ENCODE data around the gene KIF20B.

The KIF20B gene

DNA sequence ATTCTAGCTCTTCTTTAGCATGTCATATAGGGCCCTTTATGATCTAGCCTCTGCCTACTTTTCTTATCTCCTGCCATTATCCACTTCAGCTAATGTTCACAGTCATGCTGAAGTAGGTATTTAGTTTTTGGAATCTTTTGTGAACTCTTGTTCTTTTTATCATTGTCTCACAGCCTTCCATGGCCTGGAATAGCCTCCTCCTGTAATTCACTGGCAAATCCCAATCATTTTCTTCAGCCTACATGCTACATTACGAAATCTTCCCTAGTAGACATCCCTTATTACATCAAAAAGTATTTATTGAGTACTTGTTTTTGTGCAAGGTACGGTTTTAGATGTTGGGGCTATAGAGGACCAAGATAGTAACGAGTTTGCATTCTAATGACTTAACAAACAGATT, 3.4 kb upstream of the KIF20B start:
- ChIA-PET CTCF (no interaction called here), POLR2A (ENCODE audit: low non-redundant PET) (no interaction called here)
- H3K27ac ChIP-seq, result no peak overlapping the region
- TF ChIP-seq, protein P1, sequence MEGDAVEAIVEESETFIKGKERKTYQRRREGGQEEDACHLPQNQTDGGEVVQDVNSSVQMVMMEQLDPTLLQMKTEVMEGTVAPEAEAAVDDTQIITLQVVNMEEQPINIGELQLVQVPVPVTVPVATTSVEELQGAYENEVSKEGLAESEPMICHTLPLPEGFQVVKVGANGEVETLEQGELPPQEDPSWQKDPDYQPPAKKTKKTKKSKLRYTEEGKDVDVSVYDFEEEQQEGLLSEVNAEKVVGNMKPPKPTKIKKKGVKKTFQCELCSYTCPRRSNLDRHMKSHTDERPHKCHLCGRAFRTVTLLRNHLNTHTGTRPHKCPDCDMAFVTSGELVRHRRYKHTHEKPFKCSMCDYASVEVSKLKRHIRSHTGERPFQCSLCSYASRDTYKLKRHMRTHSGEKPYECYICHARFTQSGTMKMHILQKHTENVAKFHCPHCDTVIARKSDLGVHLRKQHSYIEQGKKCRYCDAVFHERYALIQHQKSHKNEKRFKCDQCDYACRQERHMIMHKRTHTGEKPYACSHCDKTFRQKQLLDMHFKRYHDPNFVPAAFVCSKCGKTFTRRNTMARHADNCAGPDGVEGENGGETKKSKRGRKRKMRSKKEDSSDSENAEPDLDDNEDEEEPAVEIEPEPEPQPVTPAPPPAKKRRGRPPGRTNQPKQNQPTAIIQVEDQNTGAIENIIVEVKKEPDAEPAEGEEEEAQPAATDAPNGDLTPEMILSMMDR (conservative IDR thresholded peaks at IDR 0.05; ENCODE audit: low read depth), result no peak
- no peak for DNase-seq (ENCODE audit: low spot score)

DNA sequence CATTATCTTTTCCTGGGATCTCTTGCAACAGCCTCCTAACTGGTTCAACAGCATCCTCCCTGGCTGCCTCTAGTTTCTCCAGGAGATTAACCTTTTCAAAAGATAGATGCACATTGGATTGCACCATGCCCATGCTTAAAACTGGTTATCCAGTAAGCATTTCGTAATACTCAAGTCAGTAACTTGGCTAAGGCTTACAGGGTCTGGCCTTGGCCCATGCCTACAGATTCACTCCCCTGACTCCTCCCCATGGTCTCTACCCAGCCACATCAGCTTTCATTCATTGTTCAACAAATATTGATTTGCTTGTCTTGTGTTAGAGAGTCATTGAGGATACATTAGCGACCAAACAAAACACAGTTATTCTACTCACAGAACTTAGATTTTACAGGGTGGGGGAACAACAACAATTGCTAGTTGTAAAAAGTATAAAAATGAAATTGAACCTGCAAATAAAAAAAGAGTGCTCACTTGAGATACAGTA, 1.8 kb upstream of the KIF20B start:
- DNase-seq (ENCODE audit: low spot score), result no peak
- CTCF ChIA-PET, result interaction anchor here (0.6 kb wide), 1 partner anchor 308 kb away, joined by 3 read pairs; no protein-coding TSS in a partner anchor
- TF ChIP-seq, protein P1 (conservative IDR thresholded peaks at IDR 0.05; ENCODE audit: low read depth), result no peak

GRCh38 chr10:89700923-89701241, 508 bp upstream of the KIF20B start:
- CTCF ChIA-PET, result interaction anchor here (0.7 to 1.4 kb wide), 3 partner anchors 9 to 234 kb away, joined by 3 to 5 read pairs (median 3); no protein-coding TSS in a partner anchor
- DNase-seq (ENCODE audit: low spot score), result no peak
- H3K27ac ChIP-seq, result peak overlapping the region; percentile 94
- TF ChIP-seq, protein P1 (conservative IDR thresholded peaks at IDR 0.05; ENCODE audit: low read depth), result no peak
- POLR2A ChIA-PET (ENCODE audit: low non-redundant PET), result interaction anchor here (2.1 kb wide), 1 partner anchor 57 kb away, joined by 22 read pairs; no protein-coding TSS in a partner anchor

More for the DNA sequence above, 1.8 kb upstream of the KIF20B start:
- H3K27ac ChIP-seq, result no peak overlapping the region
- POLR2A ChIA-PET (ENCODE audit: low non-redundant PET), result no interaction called here

DNA sequence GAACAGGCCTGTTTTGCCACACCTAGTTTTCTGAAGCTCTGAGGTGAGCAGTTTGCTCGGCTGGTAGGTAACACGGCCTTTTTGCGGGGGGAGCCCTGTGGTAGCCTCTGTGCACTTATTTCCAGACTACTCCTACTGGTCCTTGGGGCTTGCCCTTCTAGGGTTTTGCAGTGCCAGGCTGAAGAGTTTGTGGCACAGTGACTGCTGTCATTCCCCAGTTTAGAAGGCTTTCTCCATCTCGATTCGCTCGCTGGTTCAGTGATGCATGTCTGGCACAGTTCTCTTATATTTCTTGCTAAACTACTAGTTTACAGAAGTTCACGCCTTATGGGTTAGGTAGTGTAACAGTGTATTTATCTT, 711 bp downstream of the KIF20B start:
- peak; percentile 42 for DNase-seq (ENCODE audit: low spot score)
- POLR2A ChIA-PET (ENCODE audit: low non-redundant PET), result interaction anchor here (0.6 to 2.1 kb wide), 2 partner anchors 25 to 58 kb away, joined by 3 to 22 read pairs; no protein-coding TSS in a partner anchor
- peak overlapping the region; percentile 94 for H3K27ac ChIP-seq

DNA sequence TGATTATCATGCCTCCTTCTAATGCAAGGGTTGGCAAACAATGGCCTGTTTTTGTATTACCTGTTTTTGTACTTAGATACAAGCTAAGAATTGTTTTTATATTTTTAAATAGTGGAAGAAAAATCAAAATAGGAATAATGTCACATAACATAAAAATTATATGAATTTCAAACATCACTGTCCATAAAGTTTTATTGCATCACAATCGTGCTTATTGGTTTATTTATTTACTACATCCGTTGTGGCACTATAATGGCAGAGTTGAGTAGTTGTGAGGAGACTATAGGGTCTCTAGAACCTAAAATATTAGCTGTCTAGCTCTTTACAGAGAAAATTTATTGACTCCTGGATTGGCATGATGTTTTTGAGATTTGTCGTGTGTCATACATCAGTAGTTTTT, 4.1 kb downstream of the KIF20B start:
- no peak for DNase-seq (ENCODE audit: low spot score)
- ChIA-PET CTCF (no interaction called here), POLR2A (ENCODE audit: low non-redundant PET) (no interaction called here)
- TF ChIP-seq, protein P1 (conservative IDR thresholded peaks at IDR 0.05; ENCODE audit: low read depth), result no peak
- no peak overlapping the region for H3K27ac ChIP-seq

More for the DNA sequence above, 711 bp downstream of the KIF20B start:
- CTCF ChIA-PET, result interaction anchor here (1.1 to 1.4 kb wide), 2 partner anchors 59 to 135 kb away, joined by 3 to 5 read pairs; no protein-coding TSS in a partner anchor
- TF ChIP-seq, protein P1 (conservative IDR thresholded peaks at IDR 0.05; ENCODE audit: low read depth), result no peak

GRCh38 chr10:89706011-89706410, 4.6 kb downstream of the KIF20B start:
- TF ChIP-seq, protein P1 (conservative IDR thresholded peaks at IDR 0.05; ENCODE audit: low read depth), result no peak
- no peak for DNase-seq (ENCODE audit: low spot score)
- no peak overlapping the region for H3K27ac ChIP-seq
- ChIA-PET POLR2A (ENCODE audit: low non-redundant PET) (no interaction called here), CTCF (no interaction called here)

Data from RWPE1 (cell line).